B cell (primary cell): Measurements from ENCODE around the gene DHRS7. TPM values are rescaled to one million over a fixed set of nuclear protein-coding genes. Genes with fewer than 3 reads are reported as not detected.

Experiments used
- ATAC-seq: fragments of 200-7000 bp; cut with Tn5 transposase; one replicate; pipeline ENCODE4 v1.10.0; 2021; ENCODE audit warnings: low read depth, mild to moderate bottlenecking, moderate number of reproducible peaks, moderate library complexity
- CTCF ChIA-PET: fragments of 350-600 bp; sonication (Branson Sonifier 250); formaldehyde crosslinking; loops from one replicate; lab custom pipeline; 2021; ENCODE audit warnings: antibody characterized with exemption, inconsistent platforms; lab: Charles Lee
- POLR2A ChIA-PET: fragments of 350-600 bp; sonication (Branson Sonifier 250); formaldehyde crosslinking; loops from one replicate; lab custom pipeline; 2021; ENCODE audit warnings: antibody characterized with exemption; lab: Charles Lee
- DNase-seq: peaks from one replicate; pipeline ENCODE4 v3.0.0; 2013
- H2AFZ ChIP-seq: 2 replicates; pipeline ENCODE4 v1.6.1; 2012; ENCODE audit warnings: mild to moderate bottlenecking, low read depth, low read length; ENCODE audit not compliant: insufficient read depth, poor library complexity, severe bottlenecking
- H3K27ac ChIP-seq, 2 donors: 1 replicate in 1 of 2; 2 replicates in 1 of 2; pipeline ENCODE4 v1.5.1; 2012 to 2013; ENCODE audit warnings: low read length in 2 of 2, mild to moderate bottlenecking in 2 of 2, moderate library complexity in 1 of 2
- H3K27me3 ChIP-seq, 4 experiments: fragments of 200-600 bp in 1 of 4; sonication (generic) in 1 of 4; replicated peaks in 1 of 4; 1 replicate in 2 of 4; 2 replicates in 2 of 4; pipeline versions ENCODE4 v1.6.1 to v1.7.0; 2013 to 2016; ENCODE audit warnings: low read length in 3 of 4, mild to moderate bottlenecking in 2 of 4, mixed read lengths in 1 of 4, moderate library complexity in 1 of 4; ENCODE audit not compliant: insufficient read depth in 4 of 4, control insufficient read depth in 3 of 4; ENCODE audit errors: control extremely low read depth in 1 of 4
- H3K36me3 ChIP-seq, 2 experiments: replicated peaks in 1 of 2; 1 replicate in 1 of 2; 2 replicates in 1 of 2; pipeline versions ENCODE4 v1.6.1 to v1.7.1; 2013; ENCODE audit warnings: low read length in 1 of 2; ENCODE audit not compliant: insufficient read depth in 2 of 2, control insufficient read depth in 1 of 2; ENCODE audit errors: control extremely low read depth in 1 of 2, extremely low read depth in 1 of 2
- H3K4me1 ChIP-seq, 2 donors: fragments of 200-600 bp in 1 of 2; sonication (generic) in 1 of 2; 1 replicate in 1 of 2; 2 replicates in 1 of 2; pipeline versions ENCODE4 v1.5.1 to v1.6.1; 2013 to 2017; ENCODE audit warnings: low read length in 2 of 2; ENCODE audit not compliant: control insufficient read depth in 2 of 2, insufficient read depth in 2 of 2
- H3K4me2 ChIP-seq: replicated peaks from 2 replicates; pipeline ENCODE3; 2012; ENCODE audit warnings: mild to moderate bottlenecking, low read depth, low read length; ENCODE audit not compliant: poor library complexity, severe bottlenecking
- H3K4me3 ChIP-seq, 5 experiments: fragments of 200-600 bp in 1 of 5; sonication (generic) in 1 of 5; 1 replicate in 3 of 5; 2 replicates in 2 of 5; pipeline versions ENCODE4 v1.5.1 to v1.7.0; 2011 to 2016; ENCODE audit warnings: low read length in 4 of 5, mild to moderate bottlenecking in 4 of 5, low read depth in 2 of 5, control low read depth in 1 of 5, moderate library complexity in 1 of 5; ENCODE audit not compliant: insufficient read depth in 1 of 5; ENCODE audit errors: control extremely low read depth in 1 of 5, extremely low read depth in 1 of 5
- H3K79me2 ChIP-seq: fragments of 200-600 bp; sonication (generic); one replicate; pipeline ENCODE4 v1.6.0; 2016; ENCODE audit warnings: low read length; ENCODE audit not compliant: control insufficient read depth, insufficient read depth
- H3K9ac ChIP-seq: fragments of 200-600 bp; sonication (generic); 2 replicates; pipeline ENCODE4 v1.6.1; 2017; ENCODE audit warnings: mild to moderate bottlenecking, low read length, moderate library complexity
- H3K9me3 ChIP-seq, 3 donors: one replicate each; pipeline versions ENCODE4 v1.6.1 to v1.7.1; 2013; ENCODE audit warnings: low read length in 2 of 3; ENCODE audit not compliant: control insufficient read depth in 2 of 3, insufficient read depth in 1 of 3; ENCODE audit errors: control extremely low read depth in 1 of 3
- H4K20me1 ChIP-seq: 2 replicates; pipeline ENCODE4 v1.6.0; 2012; ENCODE audit warnings: mild to moderate bottlenecking, low read length; ENCODE audit not compliant: insufficient read depth, control insufficient read depth, poor library complexity, severe bottlenecking
- H3K27ac Mint-ChIP-seq: one replicate; pipeline ENCODE4 v1.8.0; 2021; ENCODE audit warnings: mixed read lengths
- H3K27me3 Mint-ChIP-seq: one replicate; pipeline ENCODE4 v1.8.0; 2021; ENCODE audit warnings: mixed read lengths
- H3K4me1 Mint-ChIP-seq: one replicate; pipeline ENCODE4 v1.8.0; 2021; ENCODE audit warnings: mixed read lengths
- H3K4me3 Mint-ChIP-seq: one replicate; pipeline ENCODE4 v1.8.0; 2021; ENCODE audit warnings: mixed read lengths
- H3K9me3 Mint-ChIP-seq: one replicate; pipeline ENCODE4 v1.8.0; 2022; ENCODE audit warnings: mixed read lengths; ENCODE audit not compliant: insufficient read depth
- CTCF ChIP-seq: fragments of 200-600 bp; IDR thresholded peaks from one replicate; pipeline ENCODE4 v1.8.0; 2022; ENCODE audit warnings: antibody characterized with exemption, mild to moderate bottlenecking
- EZH2 ChIP-seq: IDR thresholded peaks from 2 replicates; pipeline ENCODE4 v1.6.1; 2012; ENCODE audit warnings: borderline replicate concordance, low read depth, mild to moderate bottlenecking, moderate library complexity, low read length; ENCODE audit not compliant: insufficient read depth, poor library complexity, severe bottlenecking
- WGBS: methylation state at CpG from one replicate; pipeline ENCODE4 v1.1.5; 2013; ENCODE audit warnings: missing lambda C conversion rate; ENCODE audit not compliant: insufficient coverage; 5-methylcytosine and 5-hydroxymethylcytosine counted together
- intact Hi-C: fragments of 100-400 bp; cut with micrococcal nuclease; formaldehyde crosslinking; loops from one replicate; pipeline ENCODE4 v1.10.0; 2022
- polyA plus RNA-seq: library from polyadenylated mRNA; depleted of rRNA; stranded (reverse); fragments of >200 nt; gene quantifications from 2 replicates; pipeline ENCODE4 v1.2.3, GENCODE V29; 2012
- total RNA-seq, 2 donors: library from RNA; stranded (reverse); fragments of 120-200 nt in 1 of 2; gene quantifications; 1 replicate in 1 of 2; 2 replicates in 1 of 2; pipeline versions ENCODE4 v1.2.3 to v1.2.4, GENCODE V29; 2013 to 2022

DHRS7 gene
- total and polyA plus RNA-seq, 2 donors (not counting 1 experiment from before 2014, with no cell fraction given): 25.0 to 47.5 TPM

GRCh38 chr14:60210703-60211102, 45.5 kb upstream of the DHRS7 start:
- Mint-ChIP-seq H3K27ac (no peak overlapping the region), H3K4me3 (no peak overlapping the region), H3K4me1 (peaks cover 8% of the 10 kb centered on the region), H3K27me3 (peaks cover 18% of the 10 kb centered on the region), H3K9me3 (peaks cover 1% of the 10 kb centered on the region)
- Histone ChIP-seq H3K27me3 (peaks cover 0 to 4% (median 1%) of the 10 kb centered on the region in 4 experiments), H3K79me2 (no peaks in the 10 kb centered on the region), H3K4me1 (no peaks in the 10 kb centered on the region), H4K20me1 (no peaks in the 10 kb centered on the region), H2AFZ (no peak overlapping the region), H3K9me3 (no peaks in the 10 kb centered on the region), H3K4me3 (no peak overlapping the region), H3K27ac (no peak overlapping the region), H3K4me2 (no peak overlapping the region), H3K9ac (no peak overlapping the region), H3K36me3 (no peaks in the 10 kb centered on the region)
- TF ChIP-seq CTCF: no peak
- TF ChIP-seq EZH2: no peak
- WGBS: no CpG with 5 or more reads among the region's 1 CpG
- DNase-seq (no peak), ATAC-seq (no peak)
- intact Hi-C loops: no loop called here
- POLR2A ChIA-PET: no interaction called here
- CTCF ChIA-PET: interaction anchor here (0.6 kb wide), 1 partner anchor 43 kb away, joined by 3 read pairs; no protein-coding TSS in a partner anchor

GRCh38 chr14:60206837-60207533, 41.8 kb upstream of the DHRS7 start:
- POLR2A ChIA-PET: no interaction called here
- Mint-ChIP-seq H3K9me3 (peaks cover 1% of the 10 kb centered on the region), H3K4me1 (peaks cover 18% of the 10 kb centered on the region), H3K4me3 (no peak overlapping the region), H3K27ac (no peak overlapping the region), H3K27me3 (peaks cover 25% of the 10 kb centered on the region)
- Histone ChIP-seq H3K4me1 (peaks cover 0 to 8% of the 10 kb centered on the region in 2 donors), H3K36me3 (no peaks in the 10 kb centered on the region), H3K4me2 (no peak overlapping the region), H4K20me1 (no peaks in the 10 kb centered on the region), H3K27me3 (peaks cover 0 to 3% (median 0%) of the 10 kb centered on the region in 4 experiments), H3K4me3 (no peak overlapping the region), H2AFZ (no peak overlapping the region), H3K27ac (no peak overlapping the region), H3K9ac (no peak overlapping the region), H3K9me3 (no peaks in the 10 kb centered on the region), H3K79me2 (no peaks in the 10 kb centered on the region)
- CTCF ChIA-PET: interaction anchor here (1.4 kb wide), 1 partner anchor 21 kb away, joined by 3 read pairs; no protein-coding TSS in a partner anchor
- intact Hi-C loops: no loop called here
- ATAC-seq (no peak), DNase-seq (no peak)
- WGBS: 80% methylated on average over 6 of the region's 6 CpGs
- TF ChIP-seq EZH2: no peak
- TF ChIP-seq CTCF: no peak
